ENCODE measurements around the gene ELOVL6. TPM values are rescaled to one million over a fixed set of nuclear protein-coding genes. Genes with fewer than 3 reads are reported as not detected.

Gene ELOVL6
- total RNA-seq, 8 experiments from 2014 or later: 10.3 to 60.3 (median 28.4) TPM

DNA sequence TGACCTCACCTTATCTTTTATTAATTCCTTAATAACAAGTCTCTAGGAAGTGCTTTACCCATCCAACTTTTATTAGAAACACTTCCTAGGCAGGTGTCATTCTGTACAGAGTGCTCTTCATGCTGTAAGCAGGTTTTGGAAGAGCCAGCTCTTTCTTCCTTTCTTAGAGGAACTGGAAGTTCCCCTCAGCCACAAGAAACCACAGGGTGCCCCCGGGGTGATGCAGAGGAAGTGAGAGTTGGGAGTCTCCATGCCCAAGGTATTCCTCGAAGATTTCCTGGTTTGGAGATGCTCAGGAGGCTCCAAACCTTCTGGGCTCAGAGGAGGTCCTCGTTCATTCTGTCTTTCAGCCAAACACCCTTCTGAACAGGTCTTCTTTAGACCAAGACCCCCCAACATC is 201.9 kb downstream of the ELOVL6 start:
- Histone ChIP-seq H3K4me3 (no peak overlapping the region), H3K4me1 (replicated peaks in 1 of 2) (no peaks in the 10 kb centered on the region), H3K27ac (no peak overlapping the region)
- in situ Hi-C loops (cut with MboI; ENCODE audit: low pct_unique_long_range_greater_than_20kb in 2 of 9, low sequenced_read_pairs in 9 of 9, unreplicated experiment in 9 of 9): loop anchor here in 2 of 9 experiments (25.0 kb wide), 2 partner anchors 584 to 1641 kb away; no protein-coding TSS in a partner anchor
- 30 to 100% (median 76%) methylated on average over 1 to 3 of the region's 3 CpGs; no CpG with 5 or more reads in 2 of the 10 experiments for WGBS, 10 experiments
- no peak for ATAC-seq (replicated peaks in 6 of 8)

Data from motor neuron (in vitro differentiated cells).